Measurements from ENCODE around the gene IGFBP5. TPM values are rescaled to one million over a fixed set of nuclear protein-coding genes. Genes with fewer than 3 reads are reported as not detected.

Gene IGFBP5
- total RNA-seq, 1 donor from 2014 or later: 1,383 TPM

DNA sequence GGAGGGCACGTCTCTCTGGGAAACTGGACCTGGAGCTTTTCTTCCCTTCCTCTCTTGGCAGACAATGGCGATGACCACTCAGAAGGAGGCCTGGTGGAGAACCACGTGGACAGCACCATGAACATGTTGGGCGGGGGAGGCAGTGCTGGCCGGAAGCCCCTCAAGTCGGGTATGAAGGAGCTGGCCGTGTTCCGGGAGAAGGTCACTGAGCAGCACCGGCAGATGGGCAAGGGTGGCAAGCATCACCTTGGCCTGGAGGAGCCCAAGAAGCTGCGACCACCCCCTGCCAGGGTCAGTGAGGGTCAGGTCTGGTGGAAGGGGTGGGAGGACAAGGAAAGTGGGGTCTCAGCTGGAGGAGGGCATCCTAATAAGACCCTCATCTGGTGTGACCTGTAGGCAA lies 34.9 kb downstream of the IGFBP5 start:
- no peaks in the 10 kb centered on the region for H3K9me3 Mint-ChIP-seq (ENCODE audit: unreplicated experiment)
- DNase-seq (ENCODE audit: extremely low spot score, unreplicated experiment): no peak
- peaks cover 72% of the 10 kb centered on the region for H3K36me3 Mint-ChIP-seq (ENCODE audit: unreplicated experiment)
- H3K4me3 Mint-ChIP-seq (ENCODE audit: unreplicated experiment): no peak overlapping the region
- TF ChIP-seq, protein P1, sequence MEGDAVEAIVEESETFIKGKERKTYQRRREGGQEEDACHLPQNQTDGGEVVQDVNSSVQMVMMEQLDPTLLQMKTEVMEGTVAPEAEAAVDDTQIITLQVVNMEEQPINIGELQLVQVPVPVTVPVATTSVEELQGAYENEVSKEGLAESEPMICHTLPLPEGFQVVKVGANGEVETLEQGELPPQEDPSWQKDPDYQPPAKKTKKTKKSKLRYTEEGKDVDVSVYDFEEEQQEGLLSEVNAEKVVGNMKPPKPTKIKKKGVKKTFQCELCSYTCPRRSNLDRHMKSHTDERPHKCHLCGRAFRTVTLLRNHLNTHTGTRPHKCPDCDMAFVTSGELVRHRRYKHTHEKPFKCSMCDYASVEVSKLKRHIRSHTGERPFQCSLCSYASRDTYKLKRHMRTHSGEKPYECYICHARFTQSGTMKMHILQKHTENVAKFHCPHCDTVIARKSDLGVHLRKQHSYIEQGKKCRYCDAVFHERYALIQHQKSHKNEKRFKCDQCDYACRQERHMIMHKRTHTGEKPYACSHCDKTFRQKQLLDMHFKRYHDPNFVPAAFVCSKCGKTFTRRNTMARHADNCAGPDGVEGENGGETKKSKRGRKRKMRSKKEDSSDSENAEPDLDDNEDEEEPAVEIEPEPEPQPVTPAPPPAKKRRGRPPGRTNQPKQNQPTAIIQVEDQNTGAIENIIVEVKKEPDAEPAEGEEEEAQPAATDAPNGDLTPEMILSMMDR (IDR thresholded peaks at IDR 0.05): no peak
- peaks cover 65% of the 10 kb centered on the region for H3K4me1 Mint-ChIP-seq (ENCODE audit: unreplicated experiment)
- H3K27ac Mint-ChIP-seq (ENCODE audit: unreplicated experiment): peak overlapping the region; percentile 95
- H3K27me3 Mint-ChIP-seq (ENCODE audit: unreplicated experiment): no peaks in the 10 kb centered on the region

DNA sequence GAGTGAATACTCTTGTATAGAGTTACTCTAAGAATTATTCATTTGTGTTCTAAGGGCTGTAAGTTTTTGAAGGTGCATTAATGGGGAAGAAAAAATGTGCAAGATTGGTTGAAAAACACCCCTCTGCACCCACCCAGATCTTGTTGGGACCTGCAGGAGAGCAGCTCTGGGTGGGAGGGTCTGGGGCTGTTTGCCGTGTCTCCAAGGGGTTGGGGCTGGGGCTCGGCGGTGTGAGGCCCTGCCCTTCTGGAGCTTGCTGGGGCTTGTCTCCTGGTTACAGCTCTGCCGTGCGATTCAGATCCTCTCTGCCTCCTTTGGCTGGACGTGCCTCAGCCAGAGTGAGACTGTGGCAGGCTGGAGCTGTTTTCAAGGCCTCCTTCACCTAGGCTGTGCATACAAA lies 36.1 kb downstream of the IGFBP5 start:
- Mint-ChIP-seq H3K27ac (ENCODE audit: unreplicated experiment) (peak overlapping the region; percentile 95), H3K9me3 (ENCODE audit: unreplicated experiment) (no peaks in the 10 kb centered on the region), H3K4me3 (ENCODE audit: unreplicated experiment) (no peak overlapping the region)

DNA sequence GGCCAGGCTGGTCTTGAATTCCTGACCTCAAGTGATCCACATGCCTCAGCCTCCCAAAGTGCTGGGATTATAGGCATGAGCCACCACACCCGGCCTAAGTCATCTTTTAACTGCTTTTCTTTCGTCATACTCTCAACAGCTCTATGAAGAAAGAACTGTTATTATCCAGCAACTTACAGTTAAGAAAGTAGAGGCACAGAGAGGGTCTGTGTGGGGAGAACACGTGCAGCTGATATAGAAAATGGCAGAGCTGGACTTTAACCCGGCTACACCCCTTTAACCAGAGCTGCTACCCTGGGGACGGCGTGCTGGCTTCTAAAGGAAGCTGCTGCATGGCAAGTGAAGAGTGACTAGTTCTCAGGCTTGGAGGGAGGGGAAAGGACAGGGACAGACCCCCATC lies 36.6 kb downstream of the IGFBP5 start:
- Mint-ChIP-seq H3K36me3 (ENCODE audit: unreplicated experiment) (peaks cover 71% of the 10 kb centered on the region), H3K4me3 (ENCODE audit: unreplicated experiment) (no peak overlapping the region), H3K27ac (ENCODE audit: unreplicated experiment) (peak overlapping the region; percentile 95), H3K27me3 (ENCODE audit: unreplicated experiment) (no peaks in the 10 kb centered on the region), H3K4me1 (ENCODE audit: unreplicated experiment) (peaks cover 74% of the 10 kb centered on the region), H3K9me3 (ENCODE audit: unreplicated experiment) (no peaks in the 10 kb centered on the region)
- DNase-seq (ENCODE audit: extremely low spot score, unreplicated experiment): no peak
- TF ChIP-seq, protein P1 (IDR thresholded peaks at IDR 0.05): no peak

More for the DNA sequence above, 36.1 kb downstream of the IGFBP5 start:
- no peak for DNase-seq (ENCODE audit: extremely low spot score, unreplicated experiment)
- TF ChIP-seq, protein P1 (IDR thresholded peaks at IDR 0.05): no peak
- H3K4me1 Mint-ChIP-seq (ENCODE audit: unreplicated experiment): peaks cover 74% of the 10 kb centered on the region
- peaks cover 77% of the 10 kb centered on the region for H3K36me3 Mint-ChIP-seq (ENCODE audit: unreplicated experiment)
- H3K27me3 Mint-ChIP-seq (ENCODE audit: unreplicated experiment): no peaks in the 10 kb centered on the region

DNA sequence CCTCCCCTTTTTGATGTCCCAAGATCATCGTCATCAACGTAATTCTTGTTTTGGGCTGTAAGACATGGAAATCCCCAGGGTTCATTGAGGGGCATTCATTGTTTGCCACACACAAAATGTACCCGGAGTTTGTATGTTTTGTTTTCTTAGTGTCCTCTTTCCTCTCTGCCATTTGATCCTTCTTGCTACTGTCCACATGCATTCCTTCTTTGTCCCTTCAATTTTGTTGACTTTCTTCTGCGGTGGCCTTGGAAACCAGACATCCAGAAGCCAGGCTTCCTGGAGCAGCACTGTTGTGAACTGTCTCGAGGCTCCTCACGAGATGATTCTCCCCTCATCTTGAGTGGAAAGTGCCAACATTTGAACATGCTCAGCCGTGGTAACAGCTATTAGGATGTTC lies 37.4 kb downstream of the IGFBP5 start:
- Mint-ChIP-seq H3K27me3 (ENCODE audit: unreplicated experiment) (no peaks in the 10 kb centered on the region), H3K4me1 (ENCODE audit: unreplicated experiment) (peaks cover 78% of the 10 kb centered on the region), H3K4me3 (ENCODE audit: unreplicated experiment) (peak overlapping the region; percentile 44), H3K27ac (ENCODE audit: unreplicated experiment) (peak overlapping the region; percentile 95), H3K9me3 (ENCODE audit: unreplicated experiment) (no peaks in the 10 kb centered on the region), H3K36me3 (ENCODE audit: unreplicated experiment) (peaks cover 65% of the 10 kb centered on the region)
- no peak for DNase-seq (ENCODE audit: extremely low spot score, unreplicated experiment)
- TF ChIP-seq, protein P1 (IDR thresholded peaks at IDR 0.05): no peak

DNA sequence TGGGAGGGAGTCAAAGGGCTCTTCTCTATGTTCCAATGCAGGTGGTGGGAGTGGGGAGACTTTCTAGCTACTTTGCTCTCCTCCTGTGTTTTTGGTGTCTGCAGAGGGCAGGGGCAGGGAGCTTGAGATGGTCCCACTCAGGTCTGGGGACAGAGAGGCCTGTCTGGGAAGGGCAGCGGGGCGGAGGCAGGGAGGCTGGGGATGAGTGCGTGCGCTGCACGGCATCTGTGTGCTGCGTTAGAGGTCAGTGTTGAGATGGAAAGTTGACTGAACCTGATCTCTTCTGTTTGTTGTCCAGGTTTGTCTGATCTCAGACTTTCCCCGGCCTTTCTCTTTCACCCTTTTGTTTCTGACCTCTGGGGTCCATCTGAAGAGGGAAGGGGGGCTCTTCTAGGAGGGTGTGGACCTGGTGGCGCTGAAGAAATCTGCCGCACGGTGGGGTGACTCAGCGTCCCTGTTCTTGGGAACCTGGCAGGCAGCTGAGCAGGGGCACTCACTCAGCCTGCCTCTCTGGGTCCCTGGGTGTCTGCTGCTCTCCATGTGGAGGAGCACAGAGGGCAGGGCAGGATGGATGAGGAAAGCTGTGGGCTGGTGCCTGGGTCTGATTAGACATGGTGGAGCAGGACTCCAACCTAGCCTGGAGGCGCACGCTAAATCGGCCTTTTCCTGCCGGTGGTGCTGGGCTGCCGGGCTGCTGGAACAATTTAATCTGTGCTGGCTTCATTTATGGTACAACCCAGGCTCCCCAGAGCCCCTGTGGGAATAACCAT lies 38.1 kb downstream of the IGFBP5 start:
- Mint-ChIP-seq H3K27ac (ENCODE audit: unreplicated experiment) (peak overlapping the region; percentile 95), H3K4me1 (ENCODE audit: unreplicated experiment) (peaks cover 85% of the 10 kb centered on the region), H3K9me3 (ENCODE audit: unreplicated experiment) (no peaks in the 10 kb centered on the region), H3K36me3 (ENCODE audit: unreplicated experiment) (peaks cover 67% of the 10 kb centered on the region), H3K4me3 (ENCODE audit: unreplicated experiment) (peak overlapping the region; percentile 44), H3K27me3 (ENCODE audit: unreplicated experiment) (no peaks in the 10 kb centered on the region)
- TF ChIP-seq, protein P1 (IDR thresholded peaks at IDR 0.05): no peak
- no peak for DNase-seq (ENCODE audit: extremely low spot score, unreplicated experiment)

All from osteocyte (in vitro differentiated cells).